GM18909 (cell line): ENCODE data around the gene TANGO2.

Source experiments
- ATAC-seq: cut with Tn5 transposase; IDR thresholded peaks from one replicate; pipeline ENCODE4 v1.9.1; 2021; ENCODE audit warnings: mild to moderate bottlenecking; ENCODE audit not compliant: unreplicated experiment, poor library complexity

TANGO2 gene

GRCh38 chr22:20024650-20025397, 3.9 kb downstream of the TANGO2 start:
- ATAC-seq: no peak

GRCh38 chr22:20025401-20026203, 4.7 kb downstream of the TANGO2 start:
- no peak for ATAC-seq

GRCh38 chr22:20026204-20026908, 5.4 kb downstream of the TANGO2 start:
- no peak for ATAC-seq

GRCh38 chr22:20026996-20027601, 6.2 kb downstream of the TANGO2 start:
- no peak for ATAC-seq

GRCh38 chr22:20027966-20028854, 7.3 kb downstream of the TANGO2 start:
- ATAC-seq: no peak

- ATAC-seq: no peak
Measured at GRCh38 chr22:20028855-20029549, 8.1 kb downstream of the TANGO2 start.

GRCh38 chr22:20029550-20030225, 8.8 kb downstream of the TANGO2 start:
- ATAC-seq: no peak

- ATAC-seq: no peak
Measured at GRCh38 chr22:20031732-20032406, 11.0 kb downstream of the TANGO2 start.

GRCh38 chr22:20032407-20032991, 11.6 kb downstream of the TANGO2 start:
- ATAC-seq: no peak

- no peak for ATAC-seq
Measured at GRCh38 chr22:20033045-20033706, 12.3 kb downstream of the TANGO2 start.

- no peak for ATAC-seq
Measured at GRCh38 chr22:20034143-20034542, 13.2 kb downstream of the TANGO2 start.

GRCh38 chr22:20035375-20036083, 14.6 kb downstream of the TANGO2 start:
- no peak for ATAC-seq

GRCh38 chr22:20036084-20036482, 15.2 kb downstream of the TANGO2 start:
- ATAC-seq: no peak

GRCh38 chr22:20036535-20037392, 15.9 kb downstream of the TANGO2 start:
- no peak for ATAC-seq

GRCh38 chr22:20037419-20037818, 16.5 kb downstream of the TANGO2 start:
- ATAC-seq: no peak

GRCh38 chr22:20038574-20038973, 17.7 kb downstream of the TANGO2 start:
- no peak for ATAC-seq
